ENCODE measurements around the gene ZC3H8. TPM values are rescaled to one million over a fixed set of nuclear protein-coding genes. Genes with fewer than 3 reads are reported as not detected.

Gene ZC3H8
- total RNA-seq, 4 donors from 2014 or later = 5.7 to 13.6 (median 8.0) TPM

- Histone ChIP-seq H3K9me3 (no peaks in the 10 kb centered on the region), H3K4me3 (peak overlapping the region; percentile 88 to 97 (median 94)), H3K36me3 (no peaks in the 10 kb centered on the region), H3K27ac (peak overlapping the region; percentile 99 to 100 (median 100)), H3K4me1 (peaks cover 22 to 26% of the 10 kb centered on the region in 2 donors), H3K27me3 (no peaks in the 10 kb centered on the region)
- in situ Hi-C loops (cut with MboI; ENCODE audit: low sequenced_read_pairs in 4 of 4) (no loop called here), intact Hi-C loops (cut with DNase I; ENCODE audit: low total_unique reads) (loop anchor here (1.0 to 10.0 kb wide), 5 partner anchors 21 to 381 kb away; partner anchors contain the start of genes MERTK, TMEM87B, TTL and ZC3H8)
- peak; percentile 69 to 85 for DNase-seq
- peak; percentile 87 to 88 for ATAC-seq
- peak; percentile 63 to 77 for TF ChIP-seq POLR2A (IDR thresholded peaks at IDR 0.05)
- TF ChIP-seq CTCF (IDR thresholded peaks at IDR 0.05 in 4 of 5, conservative IDR thresholded peaks at IDR 0.05 in 1 of 5) = no peak
Observed at GRCh38 chr2:112275887-112276773, 21.3 kb upstream of the ZC3H8 start.

DNA sequence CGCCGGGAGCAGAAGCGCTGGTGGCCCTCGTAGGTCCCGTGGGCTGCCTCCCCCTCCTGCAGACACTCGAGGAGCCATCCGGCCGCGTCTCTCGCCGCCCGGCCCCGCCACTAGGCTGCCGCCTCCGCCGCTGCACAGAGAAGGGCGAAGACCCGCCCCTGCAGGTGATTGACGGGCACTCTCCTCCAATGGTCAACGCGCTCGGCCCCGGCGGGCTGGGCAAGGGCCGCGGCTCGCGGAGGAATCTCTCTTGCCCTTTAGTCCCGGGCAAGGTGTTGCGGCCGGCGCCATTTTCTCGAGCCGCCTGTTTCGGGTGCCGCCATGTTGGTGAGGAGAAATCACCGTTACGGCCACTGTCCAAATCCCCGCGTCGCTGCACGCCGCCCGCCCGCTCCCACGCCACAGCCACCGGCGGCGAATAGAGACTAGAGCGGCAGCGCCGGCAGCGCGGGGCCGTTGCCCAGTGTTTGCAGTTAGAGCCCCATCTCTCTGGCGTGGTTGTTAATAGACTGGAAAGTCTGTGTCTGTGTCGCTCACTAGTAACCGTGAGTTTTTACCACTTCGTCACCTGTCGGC lies 20.6 kb upstream of the ZC3H8 start, which contains the start of gene ZC3H6:
TSS of gene ZC3H6 (plus strand) at position 287 of the 576 bp plus-strand sequence. CDS start 398 bp downstream, outside the sequence.
- peak; percentile 86 to 91 for TF ChIP-seq POLR2A (IDR thresholded peaks at IDR 0.05)
- peak in 4 of 5 experiments; percentile 32 to 49 (median 43) for TF ChIP-seq CTCF (IDR thresholded peaks at IDR 0.05 in 4 of 5, conservative IDR thresholded peaks at IDR 0.05 in 1 of 5)
- H3K9me3 ChIP-seq = no peaks in the 10 kb centered on the region
- in situ Hi-C loops (cut with MboI; ENCODE audit: low sequenced_read_pairs in 4 of 4) (no loop called here), intact Hi-C loops (cut with DNase I; ENCODE audit: low total_unique reads) (loop anchor here (1.0 to 10.0 kb wide), 4 partner anchors 20 to 381 kb away; partner anchors contain the start of genes MERTK, TMEM87B, TTL and ZC3H8)
- no peaks in the 10 kb centered on the region for H3K27me3 ChIP-seq
- no peaks in the 10 kb centered on the region for H3K36me3 ChIP-seq
- H3K4me3 ChIP-seq = peak within 1 kb of the TSS; percentile 88 to 97 (median 94)
- ATAC-seq = peak; percentile 93 to 94
- peak within 1 kb of the TSS; percentile 99 to 100 (median 100) for H3K27ac ChIP-seq
- DNase-seq = peak; percentile 98 to 99
- peaks cover 22 to 26% of the 10 kb centered on the region in 2 donors for H3K4me1 ChIP-seq

- Histone ChIP-seq H3K4me1 (peaks cover 15 to 17% of the 10 kb centered on the region in 2 donors), H3K9me3 (no peaks in the 10 kb centered on the region), H3K27me3 (no peaks in the 10 kb centered on the region), H3K36me3 (no peaks in the 10 kb centered on the region), H3K27ac (no peak overlapping the region), H3K4me3 (no peak overlapping the region)
- ATAC-seq (no peak), DNase-seq (no peak)
- intact Hi-C loops (cut with DNase I; ENCODE audit: low total_unique reads) (loop anchor here (10.0 kb wide), 1 partner anchor 379 kb away; the partner anchor contains the start of gene MERTK), in situ Hi-C loops (cut with MboI; ENCODE audit: low sequenced_read_pairs in 4 of 4) (loop anchor here (25.0 kb wide), 5 partner anchors 164 to 1136 kb away; partner anchors contain the start of genes RGPD8 (in 2 of the 4), ANAPC1 (in 1 of the 4), CHCHD5 (in 1 of the 4) and MERTK (in 1 of the 4))
- TF ChIP-seq CTCF (IDR thresholded peaks at IDR 0.05 in 4 of 5, conservative IDR thresholded peaks at IDR 0.05 in 1 of 5) = no peak
- no peak for TF ChIP-seq POLR2A (IDR thresholded peaks at IDR 0.05)
Observed at GRCh38 chr2:112273349-112273748, 18.5 kb upstream of the ZC3H8 start.

DNA sequence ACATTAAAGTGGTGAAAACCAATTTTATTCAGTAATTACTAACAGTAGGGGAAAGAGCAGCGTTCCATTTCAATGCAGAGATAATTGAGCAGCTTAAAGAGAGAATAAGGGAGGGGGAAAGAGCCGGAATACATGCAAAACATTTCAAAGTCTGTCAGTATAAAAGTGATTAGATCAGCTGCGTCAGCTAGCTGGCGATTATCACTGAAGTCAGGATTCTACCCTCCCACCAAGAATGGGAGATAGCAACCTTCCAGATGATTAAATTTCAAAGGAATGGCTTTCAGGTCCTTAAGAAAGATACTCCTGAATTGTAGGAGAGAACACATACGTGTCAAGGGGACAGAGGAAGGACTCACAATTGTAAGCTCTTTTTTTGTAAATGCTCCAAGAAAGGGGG lies 17.8 kb upstream of the ZC3H8 start:
- H3K9me3 ChIP-seq = no peaks in the 10 kb centered on the region
- TF ChIP-seq POLR2A (IDR thresholded peaks at IDR 0.05) = no peak
- TF ChIP-seq CTCF (IDR thresholded peaks at IDR 0.05 in 4 of 5, conservative IDR thresholded peaks at IDR 0.05 in 1 of 5) = no peak
- ATAC-seq = no peak

More for the DNA sequence above, 17.8 kb upstream of the ZC3H8 start:
- no peaks in the 10 kb centered on the region for H3K27me3 ChIP-seq
- no peak for DNase-seq
- no peaks in the 10 kb centered on the region for H3K36me3 ChIP-seq
- intact Hi-C loops (cut with DNase I; ENCODE audit: low total_unique reads) = loop anchor here (10.0 kb wide), 1 partner anchor 378 kb away; the partner anchor contains the start of gene MERTK
- H3K4me1 ChIP-seq = peaks cover 8 to 11% of the 10 kb centered on the region in 2 donors
- no peak overlapping the region for H3K4me3 ChIP-seq
- H3K27ac ChIP-seq = no peak overlapping the region
- in situ Hi-C loops (cut with MboI; ENCODE audit: low sequenced_read_pairs in 4 of 4) = loop anchor here (25.0 kb wide), 5 partner anchors 165 to 1135 kb away; partner anchors contain the start of genes RGPD8 (in 2 of the 4), ANAPC1 (in 1 of the 4), CHCHD5 (in 1 of the 4) and MERTK (in 1 of the 4)

Measured in gastrocnemius medialis (tissue), 4 donors.